Measurements from ENCODE around the gene SLC2A9.

SLC2A9 gene

DNA sequence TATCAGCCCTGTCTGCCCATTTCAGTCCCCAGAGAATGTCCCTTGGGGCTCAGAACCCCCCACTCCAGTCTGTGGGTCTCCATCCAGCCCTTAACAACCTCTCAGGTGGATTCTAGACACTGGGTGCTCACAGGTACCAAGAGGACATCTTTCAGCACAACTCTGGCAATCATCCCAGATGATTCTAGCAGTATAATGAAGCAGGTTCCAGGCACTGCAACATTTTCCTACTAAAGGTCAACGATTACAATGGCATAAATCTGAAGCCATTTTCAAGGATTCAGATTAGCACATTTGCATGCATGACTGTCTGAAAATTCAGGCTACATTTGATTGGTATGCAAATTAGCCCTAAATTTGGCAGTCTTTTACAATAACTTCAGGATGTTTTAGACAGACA lies 10.0 kb downstream of the SLC2A9 start:
- no peak for TF ChIP-seq EZH2phosphoT487 (conservative IDR thresholded peaks at IDR 0.05; ENCODE audit: low read length)
- no peak for TF ChIP-seq CTCF (IDR thresholded peaks at IDR 0.05; ENCODE audit: insufficient read depth, low read length, poor library complexity, severe bottlenecking)
- no peak overlapping the region for H3K27ac ChIP-seq (ENCODE audit: low read depth, low read length)
- no peaks in the 10 kb centered on the region for H3K79me2 ChIP-seq (ENCODE audit: insufficient read depth, low read length)
- no peaks in the 10 kb centered on the region for H3K27me3 ChIP-seq (ENCODE audit: low read length)
- H3K9ac ChIP-seq (ENCODE audit: low read length): no peak overlapping the region
- no peaks in the 10 kb centered on the region for H3F3A ChIP-seq (ENCODE audit: insufficient read depth)
- no peak overlapping the region for H3K4me3 ChIP-seq (ENCODE audit: insufficient read depth, low read length, poor library complexity, severe bottlenecking)
- H3K9me3 ChIP-seq (ENCODE audit: insufficient read depth, low read length): no peaks in the 10 kb centered on the region
- no peaks in the 10 kb centered on the region for H3K9me2 ChIP-seq (replicated peaks; ENCODE audit: insufficient read depth, low read length)
- no peak overlapping the region for H3K4me2 ChIP-seq (ENCODE audit: low read depth, low read length, poor library complexity, severe bottlenecking)
- H3K36me3 ChIP-seq (ENCODE audit: low read length): no peaks in the 10 kb centered on the region
- no peaks in the 10 kb centered on the region for H4K20me1 ChIP-seq (ENCODE audit: low read depth, low read length)
- no peak overlapping the region for H2AFZ ChIP-seq (ENCODE audit: low read depth, low read length, severe bottlenecking)

GRCh38 chr4:10009861-10010500 lies 11.3 kb downstream of the SLC2A9 start:
- no peaks in the 10 kb centered on the region for H3K9me2 ChIP-seq (replicated peaks; ENCODE audit: insufficient read depth, low read length)
- no peak overlapping the region for H3K9ac ChIP-seq (ENCODE audit: low read length)
- no peaks in the 10 kb centered on the region for H3K9me3 ChIP-seq (ENCODE audit: insufficient read depth, low read length)
- H3K36me3 ChIP-seq (ENCODE audit: low read length): no peaks in the 10 kb centered on the region
- no peak overlapping the region for H3K4me2 ChIP-seq (ENCODE audit: low read depth, low read length, poor library complexity, severe bottlenecking)
- H3K79me2 ChIP-seq (ENCODE audit: insufficient read depth, low read length): no peaks in the 10 kb centered on the region
- H2AFZ ChIP-seq (ENCODE audit: low read depth, low read length, severe bottlenecking): no peak overlapping the region
- TF ChIP-seq CTCF (IDR thresholded peaks at IDR 0.05; ENCODE audit: insufficient read depth, low read length, poor library complexity, severe bottlenecking) (no peak), EZH2phosphoT487 (conservative IDR thresholded peaks at IDR 0.05; ENCODE audit: low read length) (no peak)
- no peak overlapping the region for H3K4me3 ChIP-seq (ENCODE audit: insufficient read depth, low read length, poor library complexity, severe bottlenecking)
- H3K27ac ChIP-seq (ENCODE audit: low read depth, low read length): no peak overlapping the region
- H3F3A ChIP-seq (ENCODE audit: insufficient read depth): no peaks in the 10 kb centered on the region
- no peaks in the 10 kb centered on the region for H3K27me3 ChIP-seq (ENCODE audit: low read length)
- H4K20me1 ChIP-seq (ENCODE audit: low read depth, low read length): no peaks in the 10 kb centered on the region

- Histone ChIP-seq H3K36me3 (ENCODE audit: low read length) (no peaks in the 10 kb centered on the region), H3K79me2 (ENCODE audit: insufficient read depth, low read length) (no peaks in the 10 kb centered on the region), H3K9me2 (replicated peaks; ENCODE audit: insufficient read depth, low read length) (no peaks in the 10 kb centered on the region), H2AFZ (ENCODE audit: low read depth, low read length, severe bottlenecking) (no peak overlapping the region), H3K27ac (ENCODE audit: low read depth, low read length) (no peak overlapping the region), H4K20me1 (ENCODE audit: low read depth, low read length) (no peaks in the 10 kb centered on the region), H3K4me3 (ENCODE audit: insufficient read depth, low read length, poor library complexity, severe bottlenecking) (no peak overlapping the region), H3K9me3 (ENCODE audit: insufficient read depth, low read length) (no peaks in the 10 kb centered on the region), H3K4me2 (ENCODE audit: low read depth, low read length, poor library complexity, severe bottlenecking) (no peak overlapping the region), H3K27me3 (ENCODE audit: low read length) (no peaks in the 10 kb centered on the region), H3F3A (ENCODE audit: insufficient read depth) (no peaks in the 10 kb centered on the region), H3K9ac (ENCODE audit: low read length) (no peak overlapping the region)
- TF ChIP-seq EZH2phosphoT487 (conservative IDR thresholded peaks at IDR 0.05; ENCODE audit: low read length): no peak
- no peak for TF ChIP-seq CTCF (IDR thresholded peaks at IDR 0.05; ENCODE audit: insufficient read depth, low read length, poor library complexity, severe bottlenecking)
Observed at GRCh38 chr4:10008609-10009005, 12.7 kb downstream of the SLC2A9 start.

Data from SU-DHL-6 (cell line).